PFSK-1 (cell line): ENCODE data around the gene CORIN.

Experiments
- FOXP2 ChIP-seq: optimal IDR thresholded peaks from 2 replicates; pipeline ENCODE3; 2011; ENCODE audit warnings: borderline replicate concordance, control low read depth, inconsistent platforms; ENCODE audit not compliant: insufficient read depth; ENCODE audit errors: extremely low read length, extremely low read depth
- POLR2AphosphoS5 ChIP-seq: IDR thresholded peaks from 2 replicates; pipeline ENCODE4 v1.6.1; 2012; ENCODE audit warnings: low read depth, mild to moderate bottlenecking, control low read depth, low read length, moderate library complexity
- REST ChIP-seq, 2 experiments: IDR thresholded peaks; 2 replicates each; pipeline versions ENCODE4 v1.6.1 to v1.8.0; 2011 to 2012; ENCODE audit warnings: low read depth in 2 of 2, low read length in 2 of 2, control low read depth in 1 of 2, inconsistent platforms in 1 of 2, mild to moderate bottlenecking in 1 of 2, moderate library complexity in 1 of 2; ENCODE audit not compliant: insufficient read depth in 1 of 2
- SIN3A ChIP-seq: IDR thresholded peaks from 2 replicates; pipeline ENCODE4 v1.6.1; 2012; ENCODE audit warnings: mild to moderate bottlenecking, low read length, moderate library complexity, borderline replicate concordance; ENCODE audit not compliant: insufficient read depth
- TAF1 ChIP-seq: IDR thresholded peaks from 2 replicates; pipeline ENCODE4 v1.6.1; 2012; ENCODE audit warnings: low read length, control low read depth, borderline replicate concordance; ENCODE audit not compliant: insufficient read depth

CORIN gene

GRCh38 chr4:47661741-47662140 is 176.1 kb downstream of the CORIN start:
- TF ChIP-seq FOXP2 = no peak
- no peak for TF ChIP-seq POLR2AphosphoS5
- no peak for TF ChIP-seq TAF1
- no peak for TF ChIP-seq REST (IDR thresholded peaks at IDR 0.05; ENCODE audit: insufficient read depth in 1 of 2, low read depth in 2 of 2, low read length in 2 of 2)
- TF ChIP-seq SIN3A = no peak

GRCh38 chr4:47659342-47659741 is 178.5 kb downstream of the CORIN start:
- no peak for TF ChIP-seq REST (IDR thresholded peaks at IDR 0.05; ENCODE audit: insufficient read depth in 1 of 2, low read depth in 2 of 2, low read length in 2 of 2)
- no peak for TF ChIP-seq POLR2AphosphoS5
- no peak for TF ChIP-seq SIN3A
- TF ChIP-seq TAF1 = no peak
- no peak for TF ChIP-seq FOXP2

- TF ChIP-seq TAF1 = no peak
- TF ChIP-seq REST (IDR thresholded peaks at IDR 0.05; ENCODE audit: insufficient read depth in 1 of 2, low read depth in 2 of 2, low read length in 2 of 2) = no peak
- no peak for TF ChIP-seq SIN3A
- no peak for TF ChIP-seq FOXP2
- no peak for TF ChIP-seq POLR2AphosphoS5
These were observed 182.7 kb downstream of the CORIN start for GRCh38 chr4:47654972-47655693.

- no peak for TF ChIP-seq POLR2AphosphoS5
- TF ChIP-seq SIN3A = no peak
- no peak for TF ChIP-seq TAF1
- no peak for TF ChIP-seq REST (IDR thresholded peaks at IDR 0.05; ENCODE audit: insufficient read depth in 1 of 2, low read depth in 2 of 2, low read length in 2 of 2)
- no peak for TF ChIP-seq FOXP2
These were observed 185.8 kb downstream of the CORIN start for GRCh38 chr4:47652092-47652491.

GRCh38 chr4:47651231-47651630 is 186.6 kb downstream of the CORIN start:
- no peak for TF ChIP-seq REST (IDR thresholded peaks at IDR 0.05; ENCODE audit: insufficient read depth in 1 of 2, low read depth in 2 of 2, low read length in 2 of 2)
- TF ChIP-seq TAF1 = no peak
- no peak for TF ChIP-seq FOXP2
- no peak for TF ChIP-seq SIN3A
- no peak for TF ChIP-seq POLR2AphosphoS5
